ENCODE results near the gene MAD2L1BP.

DNA sequence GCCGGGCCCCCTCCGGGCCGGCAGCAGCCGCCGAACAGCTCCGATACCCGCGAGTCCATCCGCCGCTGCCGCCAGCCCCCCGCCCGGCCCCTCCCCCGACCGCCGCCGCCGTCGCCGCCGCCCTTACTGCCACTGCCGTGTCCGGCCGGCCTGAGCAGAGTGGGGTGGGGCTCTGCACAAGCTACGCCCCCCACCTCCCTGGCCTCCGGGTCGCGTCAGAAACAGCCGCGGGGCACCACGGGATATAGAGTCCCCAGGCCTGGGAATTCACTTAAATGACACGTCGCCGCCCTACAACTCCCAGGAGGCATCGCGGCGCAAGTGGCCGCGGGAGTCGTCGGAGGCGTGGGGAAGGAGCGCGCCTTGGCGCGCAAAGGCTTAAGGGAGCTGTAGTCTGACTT lies 6.5 kb upstream of the MAD2L1BP start, which contains the start of gene GTPBP2:
- TF ChIP-seq, protein P1, sequence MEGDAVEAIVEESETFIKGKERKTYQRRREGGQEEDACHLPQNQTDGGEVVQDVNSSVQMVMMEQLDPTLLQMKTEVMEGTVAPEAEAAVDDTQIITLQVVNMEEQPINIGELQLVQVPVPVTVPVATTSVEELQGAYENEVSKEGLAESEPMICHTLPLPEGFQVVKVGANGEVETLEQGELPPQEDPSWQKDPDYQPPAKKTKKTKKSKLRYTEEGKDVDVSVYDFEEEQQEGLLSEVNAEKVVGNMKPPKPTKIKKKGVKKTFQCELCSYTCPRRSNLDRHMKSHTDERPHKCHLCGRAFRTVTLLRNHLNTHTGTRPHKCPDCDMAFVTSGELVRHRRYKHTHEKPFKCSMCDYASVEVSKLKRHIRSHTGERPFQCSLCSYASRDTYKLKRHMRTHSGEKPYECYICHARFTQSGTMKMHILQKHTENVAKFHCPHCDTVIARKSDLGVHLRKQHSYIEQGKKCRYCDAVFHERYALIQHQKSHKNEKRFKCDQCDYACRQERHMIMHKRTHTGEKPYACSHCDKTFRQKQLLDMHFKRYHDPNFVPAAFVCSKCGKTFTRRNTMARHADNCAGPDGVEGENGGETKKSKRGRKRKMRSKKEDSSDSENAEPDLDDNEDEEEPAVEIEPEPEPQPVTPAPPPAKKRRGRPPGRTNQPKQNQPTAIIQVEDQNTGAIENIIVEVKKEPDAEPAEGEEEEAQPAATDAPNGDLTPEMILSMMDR (IDR thresholded peaks at IDR 0.05): no peak
- TF ChIP-seq POLR2AphosphoS5 (IDR thresholded peaks at IDR 0.05) (peak; percentile 85), POLR2A (IDR thresholded peaks at IDR 0.05) (peak in 1 of 2 donors; percentile 31)

Measured in gastroesophageal sphincter (tissue), 3 donors.